ENCODE results near the gene LURAP1L. TPM values are rescaled to one million over a fixed set of nuclear protein-coding genes. Genes with fewer than 3 reads are reported as not detected.

The LURAP1L gene
- polyA plus RNA-seq, 2 of the 4 experiments (the other 2 are of a cell fraction) = 24.4 to 61.4 TPM

- TF ChIP-seq ZSCAN20 (CRISPR knock-in tag; IDR thresholded peaks at IDR 0.05) (no peak), NR3C1 (IDR thresholded peaks at IDR 0.05) (no peak), HMGXB4 (CRISPR knock-in tag; IDR thresholded peaks at IDR 0.05; ENCODE audit: borderline replicate concordance) (no peak), RCOR1 (IDR thresholded peaks at IDR 0.05; ENCODE audit: low read depth, low read length) (no peak), MAZ (IDR thresholded peaks at IDR 0.05; ENCODE audit: borderline replicate concordance, low read depth, low read length) (no peak), CHD2 (IDR thresholded peaks at IDR 0.05; ENCODE audit: low read length, partially characterized antibody) (no peak), BHLHE40 (IDR thresholded peaks at IDR 0.05; ENCODE audit: low read depth, low read length) (no peak), SMC3 (IDR thresholded peaks at IDR 0.05) (no peak), MYC (IDR thresholded peaks at IDR 0.05; ENCODE audit: borderline replicate concordance, low read length) (no peak), HOXB13 (CRISPR knock-in tag; IDR thresholded peaks at IDR 0.05; ENCODE audit: low read depth) (no peak), FOSL2 (IDR thresholded peaks at IDR 0.05) (no peak), FOSL2 (CRISPR knock-in tag; IDR thresholded peaks at IDR 0.05) (no peak), NFE2L2 (conservative IDR thresholded peaks at IDR 0.05; ENCODE audit: low read length) (no peak), CHD4 (IDR thresholded peaks at IDR 0.05; ENCODE audit: borderline replicate concordance) (no peak)
- POLR2A ChIA-PET = no interaction called here
- H3K27ac ChIP-seq = peak overlapping the region; percentile 19 to 73; a peak in 5 of 6 replicates
- H3K4me3 ChIP-seq = no peak overlapping the region
- ATAC-seq (peak in 1 of 2 experiments; percentile 67; a peak in 3 of 6 replicates), DNase-seq (ENCODE audit: low read depth in 1 of 2, low spot score in 1 of 2) (no peak), FAIRE-seq (no peak)
- no peaks in the 10 kb centered on the region for H3K9me3 ChIP-seq
- CTCF ChIA-PET = interaction anchor here (2.0 kb wide), 1 partner anchor 15 kb away, joined by 9 read pairs; no protein-coding TSS in a partner anchor
- H3K4me2 ChIP-seq = peak overlapping the region; percentile 73
- WGBS (ENCODE audit: missing lambda C conversion rate) = 60% methylated on average over 3 of the region's 3 CpGs
- H3K4me1 ChIP-seq = peaks cover 98% of the 10 kb centered on the region
Observed at GRCh38 chr9:12790883-12791282, 16.1 kb downstream of the LURAP1L start.

- ATAC-seq (peak in 1 of 2 experiments; percentile 48; a peak in 3 of 6 replicates), FAIRE-seq (no peak), DNase-seq (ENCODE audit: low read depth in 1 of 2, low spot score in 1 of 2) (peak in 1 of 2 experiments; percentile 41)
- peak overlapping the region; percentile 73 for H3K4me2 ChIP-seq
- H3K9me3 ChIP-seq = no peaks in the 10 kb centered on the region
- peak overlapping the region; percentile 15; the same call in 1 of the 3 replicates for H3K4me3 ChIP-seq
- H3K4me1 ChIP-seq = peaks cover 93% of the 10 kb centered on the region
- 16% methylated on average over 2 of the region's 2 CpGs for WGBS (ENCODE audit: missing lambda C conversion rate)
- ChIA-PET CTCF (interaction anchor here (1.0 to 1.3 kb wide), 2 partner anchors 18 kb away, joined by 3 to 4 read pairs; no protein-coding TSS in a partner anchor), POLR2A (no interaction called here)
- TF ChIP-seq PHF8 (IDR thresholded peaks at IDR 0.05; ENCODE audit: borderline replicate concordance, low read depth) (no peak), ELK1 (IDR thresholded peaks at IDR 0.05; ENCODE audit: low read depth, low read length) (no peak), USF2 (IDR thresholded peaks at IDR 0.05) (no peak), CTCF (IDR thresholded peaks at IDR 0.05) (no peak), EP300 (IDR thresholded peaks at IDR 0.05) (peak; percentile 29 to 40; a peak in 1 of 5 replicates), FOXS1 (CRISPR knock-in tag; IDR thresholded peaks at IDR 0.05) (no peak), BHLHE40 (IDR thresholded peaks at IDR 0.05; ENCODE audit: low read depth, low read length) (no peak), MAFK (IDR thresholded peaks at IDR 0.05; ENCODE audit: partially characterized antibody) (no peak), CEBPB (IDR thresholded peaks at IDR 0.05) (peak; percentile 81 to 92), GATA3 (IDR thresholded peaks at IDR 0.05; ENCODE audit: borderline replicate concordance) (peak; percentile 36; the same call in 1 of the 2 replicates), EHMT2 (IDR thresholded peaks at IDR 0.05; ENCODE audit: low read depth) (no peak), HES2 (IDR thresholded peaks at IDR 0.05) (0 out of 2 replicates have a peak, but pooled peaks have one; percentile 19), HEYL (CRISPR knock-in tag; IDR thresholded peaks at IDR 0.05) (no peak)
- H3K27ac ChIP-seq = peak overlapping the region; percentile 50 to 70; a peak in 5 of 6 replicates
Observed at GRCh38 chr9:12794101-12794799, 19.4 kb downstream of the LURAP1L start.
